GM18508 (cell line): ENCODE measurements around the gene FMNL1.
"Not testable (repeated sequence)": the region's sequence is repeated elsewhere in the genome, so short reads cannot be mapped to it uniquely, and the experiment has no call there.

ENCODE experiments used
- ATAC-seq: cut with Tn5 transposase; IDR thresholded peaks from one replicate; pipeline ENCODE4 v1.9.1; 2021; ENCODE audit warnings: moderate number of reproducible peaks; ENCODE audit not compliant: insufficient read depth, unreplicated experiment

Gene FMNL1

GRCh38 chr17:45221081-45222013 lies at the start of gene FMNL1:
FMNL1 (plus strand) TSS chr17:45221885; CDS start chr17:45222125, 240 bp downstream.
- ATAC-seq: no peak

- no peak for ATAC-seq
Measured at GRCh38 chr17:45172232-45172540, 49.5 kb upstream of the FMNL1 start.

- ATAC-seq: no peak
Measured at GRCh38 chr17:45172541-45173286, 49.0 kb upstream of the FMNL1 start.

GRCh38 chr17:45175759-45176115 lies 45.9 kb upstream of the FMNL1 start:
- no peak for ATAC-seq

GRCh38 chr17:45177563-45177962 lies 44.1 kb upstream of the FMNL1 start:
- no peak for ATAC-seq

- ATAC-seq: no peak
Measured at GRCh38 chr17:45184144-45184543, 37.5 kb upstream of the FMNL1 start.

GRCh38 chr17:45186801-45187354 lies 34.8 kb upstream of the FMNL1 start:
- no peak for ATAC-seq

- ATAC-seq: no peak
Measured at GRCh38 chr17:45189009-45189408, 32.7 kb upstream of the FMNL1 start.

GRCh38 chr17:45190503-45191255 lies 31.0 kb upstream of the FMNL1 start:
- ATAC-seq: no peak

- ATAC-seq: no peak
Measured at GRCh38 chr17:45195424-45195823, 26.3 kb upstream of the FMNL1 start.

GRCh38 chr17:45197108-45197507 lies 24.6 kb upstream of the FMNL1 start:
- no peak for ATAC-seq

- ATAC-seq: no peak
Measured at GRCh38 chr17:45197555-45198334, 23.9 kb upstream of the FMNL1 start.

- ATAC-seq: no peak
Measured at GRCh38 chr17:45200701-45201100, 21.0 kb upstream of the FMNL1 start.

GRCh38 chr17:45201457-45201856 lies 20.2 kb upstream of the FMNL1 start:
- ATAC-seq: no peak

GRCh38 chr17:45201880-45202279 lies 19.8 kb upstream of the FMNL1 start:
- not testable (repeated sequence) for ATAC-seq

- no peak for ATAC-seq
Measured at GRCh38 chr17:45218895-45219661, 2.6 kb upstream of the FMNL1 start.

- ATAC-seq: no peak
Measured at GRCh38 chr17:45220079-45220478, 1.6 kb upstream of the FMNL1 start.

- no peak for ATAC-seq
Measured at GRCh38 chr17:45222014-45222288, 266 bp downstream of the FMNL1 start.

GRCh38 chr17:45222289-45222995 lies 757 bp downstream of the FMNL1 start:
- ATAC-seq: no peak
